Naive thymus-derived CD4-positive, alpha-beta T cell (primary cell): ENCODE measurements around the gene GRIN3A. TPM values are rescaled to one million over a fixed set of nuclear protein-coding genes. Genes with fewer than 3 reads are reported as not detected.

Source experiments
- ATAC-seq: fragments of 150-1000 bp; cut with Tn5 transposase; 2 replicates; pipeline ENCODE4 v1.10.0; 2021; ENCODE audit warnings: mild to moderate bottlenecking, moderate library complexity
- CTCF ChIA-PET: fragments of 350-600 bp; sonication (Branson Sonifier 250); formaldehyde crosslinking; loops from one replicate; lab custom pipeline; 2021; ENCODE audit warnings: antibody characterized with exemption; lab: Charles Lee
- POLR2A ChIA-PET: fragments of 350-600 bp; sonication (Branson Sonifier 250); formaldehyde crosslinking; loops from one replicate; lab custom pipeline; 2021; ENCODE audit warnings: antibody characterized with exemption, inconsistent platforms; lab: Charles Lee
- DNase-seq, 9 donors: peaks; one replicate each; pipeline versions ENCODE4 v3.0.0 to v3.0.0-alpha.2; 2020 to 2022; ENCODE audit warnings: mixed read lengths in 1 of 9
- H3K27ac ChIP-seq: one replicate; pipeline ENCODE4 v1.7.0; 2013; ENCODE audit warnings: mild to moderate bottlenecking, low read depth, low read length, moderate library complexity
- H3K27me3 ChIP-seq, 2 donors: one replicate each; pipeline ENCODE4 v1.7.0; 2013; ENCODE audit warnings: low read length in 2 of 2, mild to moderate bottlenecking in 2 of 2, moderate library complexity in 2 of 2; ENCODE audit not compliant: control insufficient read depth in 2 of 2, insufficient read depth in 2 of 2
- H3K36me3 ChIP-seq, 3 experiments: 1 replicate in 2 of 3; 2 replicates in 1 of 3; pipeline ENCODE4 v1.7.0; 2013; ENCODE audit warnings: low read length in 3 of 3, mild to moderate bottlenecking in 3 of 3, moderate library complexity in 1 of 3; ENCODE audit not compliant: insufficient read depth in 3 of 3, control insufficient read depth in 2 of 3
- H3K4me1 ChIP-seq, 2 donors: one replicate each; pipeline ENCODE4 v1.7.0; 2013; ENCODE audit warnings: low read length in 2 of 2, mild to moderate bottlenecking in 2 of 2, moderate library complexity in 1 of 2; ENCODE audit not compliant: control insufficient read depth in 2 of 2, insufficient read depth in 2 of 2
- H3K4me3 ChIP-seq: 2 replicates; pipeline ENCODE4 v1.7.0; 2013; ENCODE audit warnings: mild to moderate bottlenecking, low read length
- H3K9me3 ChIP-seq, 3 experiments: 1 replicate in 2 of 3; 2 replicates in 1 of 3; pipeline ENCODE4 v1.7.0; 2013; ENCODE audit warnings: low read length in 3 of 3; ENCODE audit not compliant: control insufficient read depth in 2 of 3
- H3K27ac Mint-ChIP-seq, 9 donors: one replicate each; pipeline ENCODE4 v1.8.0; 2020 to 2022; ENCODE audit warnings: mixed read lengths in 9 of 9, mild to moderate bottlenecking in 8 of 9, moderate library complexity in 5 of 9, inconsistent platforms in 2 of 9
- H3K27me3 Mint-ChIP-seq, 5 donors: one replicate each; pipeline ENCODE4 v1.8.0; 2021 to 2022; ENCODE audit warnings: mixed read lengths in 5 of 5, mild to moderate bottlenecking in 1 of 5
- H3K36me3 Mint-ChIP-seq, 5 donors: one replicate each; pipeline ENCODE4 v1.8.0; 2020 to 2022; ENCODE audit warnings: mixed read lengths in 5 of 5, mild to moderate bottlenecking in 3 of 5, inconsistent platforms in 1 of 5
- H3K4me1 Mint-ChIP-seq, 7 donors: one replicate each; pipeline ENCODE4 v1.8.0; 2020 to 2022; ENCODE audit warnings: mixed read lengths in 7 of 7, mild to moderate bottlenecking in 3 of 7, inconsistent platforms in 1 of 7
- H3K4me3 Mint-ChIP-seq, 10 donors: one replicate each; pipeline ENCODE4 v1.8.0; 2020 to 2022; ENCODE audit warnings: mild to moderate bottlenecking in 10 of 10, mixed read lengths in 10 of 10, moderate library complexity in 6 of 10, inconsistent platforms in 2 of 10
- H3K9me3 Mint-ChIP-seq, 11 donors: one replicate each; pipeline ENCODE4 v1.8.0; 2020 to 2022; ENCODE audit warnings: mixed read lengths in 11 of 11, mild to moderate bottlenecking in 4 of 11, inconsistent platforms in 1 of 11, moderate library complexity in 1 of 11
- intact Hi-C, 2 donors: fragments of 100-400 bp; cut with micrococcal nuclease; formaldehyde crosslinking; loops; one replicate each; pipeline ENCODE4 v1.15.1; 2023
- polyA plus RNA-seq, 2 donors: library from polyadenylated mRNA; unstranded; fragments of 300-500 nt; fragmentation: Illumina TruSeq; gene quantifications; one replicate each; pipeline ENCODE4 v1.2.3, GENCODE V29; 2021
- total RNA-seq, 6 experiments: library from RNA in 5 of 6; stranded (reverse) in 5 of 6; gene quantifications; 1 replicate in 5 of 6; 2 replicates in 1 of 6; pipeline ENCODE4 v1.2.3 and lab custom pipeline; 2021 to 2026

The GRIN3A gene
- total and polyA plus RNA-seq, 7 experiments from 2014 or later: 0.02 to 0.08 (median 0.05) TPM; not detected in 2

DNA sequence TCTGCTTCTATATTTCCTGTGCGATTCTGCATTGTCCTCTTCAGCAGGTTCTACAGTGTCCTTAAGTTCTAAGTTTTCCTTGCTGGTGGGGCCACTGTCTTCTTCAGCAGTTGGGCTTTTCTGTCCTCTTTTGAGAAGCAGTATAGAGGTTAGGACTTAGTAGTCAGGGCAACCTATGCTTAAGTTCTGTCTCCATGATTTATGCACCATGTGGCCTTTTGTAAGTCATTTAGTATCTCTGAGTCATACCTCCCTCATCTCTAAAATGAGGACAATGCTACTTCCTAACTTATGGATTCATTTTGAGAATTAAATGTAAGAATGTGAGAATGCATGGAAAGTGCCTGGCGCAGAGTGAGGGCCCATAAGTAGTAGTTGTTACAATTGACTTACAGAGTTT, 46.8 kb downstream of the GRIN3A start:
- Histone ChIP-seq H3K27me3 (no peaks in the 10 kb centered on the region), H3K36me3 (no peaks in the 10 kb centered on the region), H3K4me3 (no peak overlapping the region), H3K27ac (no peak overlapping the region), H3K9me3 (no peaks in the 10 kb centered on the region), H3K4me1 (no peaks in the 10 kb centered on the region)
- no peak for ATAC-seq
- Mint-ChIP-seq H3K9me3 (no peaks in the 10 kb centered on the region), H3K27ac (no peak overlapping the region), H3K4me3 (no peak overlapping the region), H3K36me3 (no peaks in the 10 kb centered on the region), H3K27me3 (peaks cover 2 to 13% (median 7%) of the 10 kb centered on the region in 5 donors), H3K4me1 (no peaks in the 10 kb centered on the region)
- DNase-seq: no peak
- ChIA-PET POLR2A (no interaction called here), CTCF (no interaction called here)
- intact Hi-C loops: no loop called here

DNA sequence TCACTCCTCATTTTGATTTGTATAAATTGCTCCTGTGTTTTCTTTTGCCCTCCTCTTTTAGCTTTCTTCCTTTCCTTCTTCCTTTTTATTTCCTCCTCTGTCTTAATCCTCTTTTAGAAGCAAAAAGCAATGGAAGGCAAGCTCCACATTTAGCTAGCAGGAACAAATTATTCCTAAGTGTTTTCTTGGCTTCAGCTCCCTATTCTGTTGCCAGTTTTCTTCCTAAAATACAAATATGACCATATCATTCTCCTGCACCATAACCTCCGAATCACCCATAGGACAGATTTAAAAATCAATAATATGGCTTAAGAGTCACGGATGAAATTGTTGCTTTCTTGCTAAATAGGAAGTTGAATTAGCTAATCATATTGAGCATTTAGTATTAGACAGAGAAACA, 49.4 kb downstream of the GRIN3A start:
- peaks cover 0 to 4% (median 0%) of the 10 kb centered on the region in 11 donors for H3K9me3 Mint-ChIP-seq

DNA sequence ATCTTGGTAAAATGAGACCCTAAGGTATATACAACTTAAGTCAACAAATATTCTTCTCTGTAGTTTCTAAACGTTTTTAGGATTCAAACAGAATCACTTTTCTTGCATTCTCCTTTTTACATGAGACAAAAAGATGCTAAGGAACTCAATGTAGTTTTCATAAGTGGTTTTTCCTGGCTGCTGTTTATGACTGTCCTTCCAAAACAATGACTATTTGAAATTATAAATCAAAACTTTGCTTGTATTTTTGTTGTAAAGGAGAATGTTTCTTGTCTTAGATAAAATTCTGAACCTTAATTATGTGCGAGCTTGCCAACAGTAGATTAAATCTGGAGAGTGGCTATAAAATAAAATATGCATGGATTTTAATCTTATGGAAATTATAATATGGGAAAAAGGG, 53.8 kb downstream of the GRIN3A start:
- Mint-ChIP-seq H3K4me1 (no peaks in the 10 kb centered on the region), H3K4me3 (no peak overlapping the region), H3K27me3 (peaks cover 0 to 6% (median 2%) of the 10 kb centered on the region in 5 donors), H3K9me3 (peaks cover 0 to 4% (median 0%) of the 10 kb centered on the region in 11 donors), H3K36me3 (no peaks in the 10 kb centered on the region), H3K27ac (no peak overlapping the region)
- Histone ChIP-seq H3K36me3 (no peaks in the 10 kb centered on the region), H3K4me3 (no peak overlapping the region), H3K9me3 (no peaks in the 10 kb centered on the region), H3K27me3 (no peaks in the 10 kb centered on the region), H3K4me1 (no peaks in the 10 kb centered on the region), H3K27ac (no peak overlapping the region)
- DNase-seq (no peak), ATAC-seq (no peak)
- ChIA-PET CTCF (no interaction called here), POLR2A (no interaction called here)
- intact Hi-C loops: no loop called here

More for the DNA sequence above, 49.4 kb downstream of the GRIN3A start:
- ATAC-seq (no peak), DNase-seq (no peak)
- H3K27me3 ChIP-seq: no peaks in the 10 kb centered on the region
- Mint-ChIP-seq H3K27ac (no peak overlapping the region), H3K27me3 (peaks cover 0 to 6% (median 0%) of the 10 kb centered on the region in 5 donors), H3K4me1 (no peaks in the 10 kb centered on the region), H3K36me3 (no peaks in the 10 kb centered on the region), H3K4me3 (no peak overlapping the region)
- intact Hi-C loops: no loop called here
- POLR2A ChIA-PET: no interaction called here
- no peaks in the 10 kb centered on the region for H3K9me3 ChIP-seq
- H3K27ac ChIP-seq: no peak overlapping the region
- no peaks in the 10 kb centered on the region for H3K36me3 ChIP-seq
- H3K4me3 ChIP-seq: no peak overlapping the region
- CTCF ChIA-PET: no interaction called here
- H3K4me1 ChIP-seq: no peaks in the 10 kb centered on the region

DNA sequence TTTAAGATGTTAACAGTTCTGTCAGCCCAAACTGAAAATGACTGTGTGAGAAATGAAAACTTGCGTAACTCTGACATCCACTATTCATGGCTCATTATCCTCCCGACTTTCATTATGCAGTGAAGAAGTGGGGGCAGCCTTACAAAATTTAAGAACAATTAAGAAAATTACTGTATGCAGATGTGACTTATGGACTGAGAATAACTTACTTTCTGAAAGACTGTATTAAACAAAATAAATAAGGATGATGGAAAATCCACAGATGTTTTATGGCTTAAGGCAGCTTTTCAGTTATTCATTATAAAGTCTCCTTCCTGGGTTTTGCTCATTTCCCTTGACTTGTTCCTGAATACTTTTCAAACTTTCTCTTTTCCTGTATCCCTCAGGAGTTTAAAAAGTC, 55.2 kb downstream of the GRIN3A start:
- intact Hi-C loops: no loop called here
- no peak overlapping the region for H3K4me3 Mint-ChIP-seq
- H3K9me3 ChIP-seq: no peaks in the 10 kb centered on the region
- POLR2A ChIA-PET: no interaction called here
- H3K27me3 Mint-ChIP-seq: peaks cover 0 to 6% (median 4%) of the 10 kb centered on the region in 5 donors
- CTCF ChIA-PET: no interaction called here
- H3K27ac ChIP-seq: no peak overlapping the region
- no peak for ATAC-seq
- peaks cover 0 to 4% (median 0%) of the 10 kb centered on the region in 11 donors for H3K9me3 Mint-ChIP-seq
- H3K4me1 Mint-ChIP-seq: no peaks in the 10 kb centered on the region
- no peaks in the 10 kb centered on the region for H3K36me3 ChIP-seq
- no peak overlapping the region for H3K4me3 ChIP-seq
- DNase-seq: no peak
- no peaks in the 10 kb centered on the region for H3K4me1 ChIP-seq
- no peaks in the 10 kb centered on the region for H3K27me3 ChIP-seq
- H3K36me3 Mint-ChIP-seq: no peaks in the 10 kb centered on the region
- H3K27ac Mint-ChIP-seq: no peak overlapping the region

DNA sequence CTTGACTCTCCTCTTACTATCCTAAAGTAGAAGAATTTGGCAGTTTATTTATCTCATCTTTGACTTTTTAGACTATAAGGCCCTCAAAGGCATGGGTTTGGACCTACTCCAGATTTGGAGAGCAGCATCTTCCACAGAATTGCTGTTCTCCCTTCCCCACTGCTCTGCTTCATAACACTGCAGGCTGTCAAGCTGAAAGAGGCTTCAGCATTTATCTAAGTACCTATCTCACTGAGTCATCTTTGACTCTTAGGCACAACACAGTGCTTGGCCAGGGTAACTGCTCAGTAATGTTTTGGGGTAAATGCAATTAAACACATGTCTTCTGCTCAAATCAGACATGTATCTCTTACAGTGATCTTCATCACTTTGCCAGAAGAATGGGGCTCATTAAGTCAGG, 60.6 kb downstream of the GRIN3A start:
- intact Hi-C loops: no loop called here
- CTCF ChIA-PET: no interaction called here

DNA sequence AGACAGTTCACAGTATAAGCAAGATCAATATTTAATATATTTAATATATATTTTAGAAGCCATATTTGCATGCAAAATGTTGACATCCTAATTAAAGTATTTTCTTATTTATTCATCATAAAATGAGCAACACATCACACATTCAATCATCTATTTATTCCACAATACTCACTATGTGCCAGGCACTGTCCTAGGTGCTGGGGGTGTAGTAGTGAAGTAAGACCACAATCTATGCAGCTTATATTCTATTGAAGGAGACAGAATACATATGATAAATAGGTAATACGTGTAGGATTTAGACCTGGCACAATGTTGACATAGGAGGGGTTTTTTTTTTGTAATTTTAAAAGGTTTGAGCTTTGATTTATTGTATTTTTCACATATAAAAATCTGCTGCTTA, 63.1 kb downstream of the GRIN3A start:
- no peaks in the 10 kb centered on the region for H3K27me3 ChIP-seq
- no peak overlapping the region for H3K4me3 Mint-ChIP-seq
- H3K4me3 ChIP-seq: no peak overlapping the region
- H3K4me1 Mint-ChIP-seq: peaks cover 0 to 1% (median 0%) of the 10 kb centered on the region in 7 donors
- ChIA-PET POLR2A (no interaction called here), CTCF (no interaction called here)
- no peaks in the 10 kb centered on the region for H3K9me3 ChIP-seq
- H3K36me3 Mint-ChIP-seq: no peaks in the 10 kb centered on the region
- H3K4me1 ChIP-seq: no peaks in the 10 kb centered on the region
- intact Hi-C loops: no loop called here
- ATAC-seq (no peak), DNase-seq (no peak)
- no peak overlapping the region for H3K27ac Mint-ChIP-seq
- H3K36me3 ChIP-seq: no peaks in the 10 kb centered on the region
- no peak overlapping the region for H3K27ac ChIP-seq
- peaks cover 0 to 10% (median under 1%) of the 10 kb centered on the region in 5 donors for H3K27me3 Mint-ChIP-seq
- no peaks in the 10 kb centered on the region for H3K9me3 Mint-ChIP-seq

More for the DNA sequence above, 60.6 kb downstream of the GRIN3A start:
- H3K4me1 ChIP-seq: no peaks in the 10 kb centered on the region
- no peak overlapping the region for H3K27ac Mint-ChIP-seq
- no peaks in the 10 kb centered on the region for H3K27me3 ChIP-seq
- no peak for DNase-seq
- POLR2A ChIA-PET: no interaction called here
- no peaks in the 10 kb centered on the region for H3K9me3 Mint-ChIP-seq
- H3K4me3 Mint-ChIP-seq: no peak overlapping the region
- peaks cover 0 to 12% (median 4%) of the 10 kb centered on the region in 5 donors for H3K27me3 Mint-ChIP-seq
- no peaks in the 10 kb centered on the region for H3K36me3 Mint-ChIP-seq
- no peaks in the 10 kb centered on the region for H3K36me3 ChIP-seq
- peaks cover 0 to 1% (median 0%) of the 10 kb centered on the region in 7 donors for H3K4me1 Mint-ChIP-seq
- no peak for ATAC-seq
- no peak overlapping the region for H3K4me3 ChIP-seq
- no peaks in the 10 kb centered on the region for H3K9me3 ChIP-seq
- no peak overlapping the region for H3K27ac ChIP-seq

DNA sequence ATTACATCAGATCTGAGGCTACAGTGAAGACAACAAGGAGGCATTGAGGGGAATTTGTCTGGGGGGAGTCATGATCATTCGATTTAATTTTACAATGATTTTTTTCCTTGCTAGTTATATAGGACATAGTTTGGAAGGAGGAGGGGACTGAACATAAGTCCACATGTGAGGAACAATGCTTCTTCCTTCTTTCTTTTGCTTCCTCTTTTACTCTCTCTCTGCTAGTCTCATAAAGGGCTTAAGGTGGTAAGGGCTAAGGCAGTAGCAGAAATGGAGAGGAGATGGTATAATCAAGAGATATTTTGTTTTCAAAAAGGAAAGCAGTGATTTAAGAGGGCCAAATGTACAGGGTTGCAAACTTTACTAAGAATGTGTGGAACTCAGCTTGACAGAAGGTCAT, 64.3 kb downstream of the GRIN3A start:
- Histone ChIP-seq H3K4me3 (no peak overlapping the region), H3K4me1 (no peaks in the 10 kb centered on the region), H3K27me3 (no peaks in the 10 kb centered on the region), H3K27ac (no peak overlapping the region), H3K9me3 (no peaks in the 10 kb centered on the region), H3K36me3 (no peaks in the 10 kb centered on the region)
- peaks cover 0 to 1% (median 0%) of the 10 kb centered on the region in 7 donors for H3K4me1 Mint-ChIP-seq
- intact Hi-C loops: no loop called here
- ChIA-PET CTCF (no interaction called here), POLR2A (no interaction called here)
- no peaks in the 10 kb centered on the region for H3K9me3 Mint-ChIP-seq
- H3K27me3 Mint-ChIP-seq: peaks cover 0 to 10% (median 2%) of the 10 kb centered on the region in 5 donors
- ATAC-seq (no peak), DNase-seq (no peak)
- H3K27ac Mint-ChIP-seq: no peak overlapping the region
- H3K4me3 Mint-ChIP-seq: no peak overlapping the region
- H3K36me3 Mint-ChIP-seq: no peaks in the 10 kb centered on the region
